ENCODE results near the gene RBFOX1. TPM values are rescaled to one million over a fixed set of nuclear protein-coding genes. Genes with fewer than 3 reads are reported as not detected.

Gene RBFOX1
- total RNA-seq, 1 experiment from 2014 or later: not detected

DNA sequence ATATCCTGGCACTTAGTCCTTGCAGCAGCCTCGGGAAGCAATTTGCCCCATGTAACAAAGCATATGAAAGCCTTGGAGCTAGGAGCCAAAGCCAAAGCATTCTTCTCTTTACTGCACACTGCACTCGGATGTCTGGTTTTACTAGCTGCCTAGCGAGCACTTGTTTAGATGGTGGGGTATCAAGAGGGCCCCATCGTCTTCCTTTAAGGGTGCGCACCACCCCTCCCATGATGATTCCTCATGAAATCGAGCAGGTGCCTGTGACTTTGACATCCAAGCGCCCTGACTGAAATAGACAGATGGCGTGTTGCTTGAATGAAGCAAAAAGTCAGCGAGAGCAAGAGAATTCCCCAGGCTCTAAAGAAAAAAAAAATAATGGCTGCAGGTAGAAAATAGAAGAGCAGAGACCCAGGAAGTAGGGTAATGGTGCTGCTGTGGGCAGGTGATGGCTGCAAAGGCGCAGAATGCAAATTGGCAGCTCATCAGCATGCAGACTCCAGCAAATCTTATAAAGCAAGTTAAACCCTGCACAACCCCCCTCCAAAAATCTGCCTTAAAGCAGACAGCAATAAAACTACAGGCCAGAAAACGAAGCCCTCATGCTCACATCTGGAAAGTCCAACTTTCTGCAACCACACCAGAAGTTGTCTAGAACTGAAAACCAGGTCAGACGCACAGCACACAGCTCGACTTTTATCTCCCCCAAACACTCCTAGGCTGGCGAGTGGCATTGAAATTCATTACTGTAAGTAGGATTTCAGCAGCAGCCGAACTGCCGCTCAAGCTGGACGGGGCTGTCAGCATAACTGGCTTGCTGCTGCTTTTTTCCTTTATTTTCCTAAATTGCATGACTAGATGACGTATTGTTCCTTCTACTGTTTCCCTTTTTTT is 384.3 kb downstream of the RBFOX1 start:
- POLR2A ChIA-PET (ENCODE audit: unreplicated experiment): no interaction called here
- no peak overlapping the region for H3K27ac ChIP-seq (ENCODE audit: low read length)
- no peaks in the 10 kb centered on the region for H3K9me2 ChIP-seq (replicated peaks; ENCODE audit: low read length)
- intact Hi-C loops (cut with micrococcal nuclease): no loop called here
- H4K20me1 ChIP-seq (ENCODE audit: low read length): no peaks in the 10 kb centered on the region
- ATAC-seq (no peak), DNase-seq (no peak)
- no peak overlapping the region for H2AFZ ChIP-seq (ENCODE audit: low read length)
- no peaks in the 10 kb centered on the region for H3F3A ChIP-seq (ENCODE audit: low read length, unreplicated experiment)
- no peaks in the 10 kb centered on the region for H3K27me3 ChIP-seq (ENCODE audit: low read length)
- no peaks in the 10 kb centered on the region for H3K9me3 ChIP-seq (ENCODE audit: low read length)
- H3K4me3 ChIP-seq (ENCODE audit: low read length): no peak overlapping the region
- no peaks in the 10 kb centered on the region for H3K79me2 ChIP-seq (ENCODE audit: low read length)
- H3K4me2 ChIP-seq (ENCODE audit: low read length): no peak overlapping the region
- no TSS peak for BruUV-seq (replicated peaks)
- CTCF ChIA-PET: no interaction called here
- TF ChIP-seq EZH2phosphoT487 (IDR thresholded peaks at IDR 0.05; ENCODE audit: borderline replicate concordance, low read length) (no peak), EZH2 (IDR thresholded peaks at IDR 0.05; ENCODE audit: low read length, unreplicated experiment) (no peak)
- TF ChIP-seq, protein P1, sequence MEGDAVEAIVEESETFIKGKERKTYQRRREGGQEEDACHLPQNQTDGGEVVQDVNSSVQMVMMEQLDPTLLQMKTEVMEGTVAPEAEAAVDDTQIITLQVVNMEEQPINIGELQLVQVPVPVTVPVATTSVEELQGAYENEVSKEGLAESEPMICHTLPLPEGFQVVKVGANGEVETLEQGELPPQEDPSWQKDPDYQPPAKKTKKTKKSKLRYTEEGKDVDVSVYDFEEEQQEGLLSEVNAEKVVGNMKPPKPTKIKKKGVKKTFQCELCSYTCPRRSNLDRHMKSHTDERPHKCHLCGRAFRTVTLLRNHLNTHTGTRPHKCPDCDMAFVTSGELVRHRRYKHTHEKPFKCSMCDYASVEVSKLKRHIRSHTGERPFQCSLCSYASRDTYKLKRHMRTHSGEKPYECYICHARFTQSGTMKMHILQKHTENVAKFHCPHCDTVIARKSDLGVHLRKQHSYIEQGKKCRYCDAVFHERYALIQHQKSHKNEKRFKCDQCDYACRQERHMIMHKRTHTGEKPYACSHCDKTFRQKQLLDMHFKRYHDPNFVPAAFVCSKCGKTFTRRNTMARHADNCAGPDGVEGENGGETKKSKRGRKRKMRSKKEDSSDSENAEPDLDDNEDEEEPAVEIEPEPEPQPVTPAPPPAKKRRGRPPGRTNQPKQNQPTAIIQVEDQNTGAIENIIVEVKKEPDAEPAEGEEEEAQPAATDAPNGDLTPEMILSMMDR (conservative IDR thresholded peaks at IDR 0.05; ENCODE audit: low read depth, low read length): no peak
- H3K36me3 ChIP-seq (ENCODE audit: low read depth, low read length): no peaks in the 10 kb centered on the region
- H3K9ac ChIP-seq (ENCODE audit: low read length): no peak overlapping the region
- H3K4me1 ChIP-seq (ENCODE audit: insufficient read depth, low read length): no peaks in the 10 kb centered on the region

DNA sequence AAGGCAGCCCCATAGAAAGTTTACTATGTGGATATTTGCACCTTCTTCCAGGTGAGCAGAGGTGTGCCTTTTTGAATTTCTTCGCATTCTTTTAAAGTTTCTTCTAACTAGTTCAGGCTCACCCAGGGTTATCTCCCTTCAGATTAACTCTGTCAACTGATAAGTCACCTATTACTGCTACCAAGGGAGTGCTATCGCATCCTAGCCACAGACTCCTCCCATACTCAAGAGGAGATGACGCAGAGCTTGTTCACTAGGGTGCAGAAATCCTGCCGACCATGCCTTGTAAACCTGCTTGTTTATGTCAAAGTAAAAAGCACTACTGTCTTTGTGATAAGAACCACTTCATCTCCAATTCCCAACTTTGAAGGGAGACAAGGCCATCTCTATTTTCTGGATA is 390.1 kb downstream of the RBFOX1 start:
- no peaks in the 10 kb centered on the region for H3K4me1 ChIP-seq (ENCODE audit: insufficient read depth, low read length)
- ATAC-seq: no peak
- H3K27ac ChIP-seq (ENCODE audit: low read length): no peak overlapping the region
- H3K36me3 ChIP-seq (ENCODE audit: low read depth, low read length): no peaks in the 10 kb centered on the region
- intact Hi-C loops (cut with micrococcal nuclease): no loop called here
- CTCF ChIA-PET: no interaction called here
- H3F3A ChIP-seq (ENCODE audit: low read length, unreplicated experiment): no peaks in the 10 kb centered on the region
- no peak overlapping the region for H3K9ac ChIP-seq (ENCODE audit: low read length)
- H4K20me1 ChIP-seq (ENCODE audit: low read length): no peaks in the 10 kb centered on the region
- POLR2A ChIA-PET (ENCODE audit: unreplicated experiment): no interaction called here
- no peaks in the 10 kb centered on the region for H3K27me3 ChIP-seq (ENCODE audit: low read length)
- H3K79me2 ChIP-seq (ENCODE audit: low read length): no peaks in the 10 kb centered on the region
- H3K9me2 ChIP-seq (replicated peaks; ENCODE audit: low read length): no peaks in the 10 kb centered on the region
- no TSS peak for BruUV-seq (replicated peaks)
- H3K4me3 ChIP-seq (ENCODE audit: low read length): no peak overlapping the region
- no peak for DNase-seq
- no peaks in the 10 kb centered on the region for H3K9me3 ChIP-seq (ENCODE audit: low read length)
- TF ChIP-seq EZH2 (IDR thresholded peaks at IDR 0.05; ENCODE audit: low read length, unreplicated experiment) (no peak), EZH2phosphoT487 (IDR thresholded peaks at IDR 0.05; ENCODE audit: borderline replicate concordance, low read length) (no peak)
- TF ChIP-seq, protein P1 (conservative IDR thresholded peaks at IDR 0.05; ENCODE audit: low read depth, low read length): no peak
- H2AFZ ChIP-seq (ENCODE audit: low read length): no peak overlapping the region
- no peak overlapping the region for H3K4me2 ChIP-seq (ENCODE audit: low read length)

DNA sequence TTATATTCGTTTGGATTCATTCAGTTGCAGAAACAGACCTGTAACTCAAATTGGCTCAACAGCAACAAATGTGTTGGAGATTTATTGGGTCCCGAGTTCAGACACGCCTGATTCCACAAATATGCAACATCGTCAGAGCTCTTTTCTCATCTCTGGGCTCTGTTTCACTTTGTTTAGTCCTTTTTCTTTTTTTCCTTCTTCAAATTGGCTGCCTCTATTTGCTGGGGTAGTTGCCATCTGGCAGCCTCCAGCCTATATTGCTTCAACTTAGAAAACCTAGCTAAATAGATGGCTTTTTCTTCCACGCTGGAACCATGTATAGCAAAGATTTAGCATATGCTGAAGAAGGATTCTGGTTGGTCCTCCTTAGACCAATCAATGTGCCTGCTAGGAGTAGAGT is 398.5 kb downstream of the RBFOX1 start:
- no peak for TF ChIP-seq EZH2phosphoT487 (IDR thresholded peaks at IDR 0.05; ENCODE audit: borderline replicate concordance, low read length)
- CTCF ChIA-PET: no interaction called here
- no peaks in the 10 kb centered on the region for H3K4me1 ChIP-seq (ENCODE audit: insufficient read depth, low read length)
- no peaks in the 10 kb centered on the region for H3K79me2 ChIP-seq (ENCODE audit: low read length)
- H3K36me3 ChIP-seq (ENCODE audit: low read depth, low read length): no peaks in the 10 kb centered on the region
- H3K9ac ChIP-seq (ENCODE audit: low read length): no peak overlapping the region
- H3K27me3 ChIP-seq (ENCODE audit: low read length): no peaks in the 10 kb centered on the region
- intact Hi-C loops (cut with micrococcal nuclease): no loop called here
- no peak for DNase-seq
- no peaks in the 10 kb centered on the region for H3K9me2 ChIP-seq (replicated peaks; ENCODE audit: low read length)
- H3K9me3 ChIP-seq (ENCODE audit: low read length): no peaks in the 10 kb centered on the region
- no peak for ATAC-seq
- H3F3A ChIP-seq (ENCODE audit: low read length, unreplicated experiment): no peaks in the 10 kb centered on the region
- POLR2A ChIA-PET (ENCODE audit: unreplicated experiment): no interaction called here
- H3K4me2 ChIP-seq (ENCODE audit: low read length): no peak overlapping the region
- no peak overlapping the region for H3K27ac ChIP-seq (ENCODE audit: low read length)
- no peak overlapping the region for H2AFZ ChIP-seq (ENCODE audit: low read length)
- H3K4me3 ChIP-seq (ENCODE audit: low read length): no peak overlapping the region
- BruUV-seq (replicated peaks): no TSS peak
- H4K20me1 ChIP-seq (ENCODE audit: low read length): no peaks in the 10 kb centered on the region

Data from PC-3 (cell line).